Stimulated activated CD8-positive, alpha-beta memory T cell treated with anti-CD3 and anti-CD28 coated beads, Interleukin-12 subunit alpha, Interleukin-12 subunit beta, amount 100 ng/mL, for 24 hours (primary cell): ENCODE results near the gene IP6K1.
"Not testable (repeated sequence)": the region's sequence is repeated elsewhere in the genome, so short reads cannot be mapped to it uniquely, and the experiment has no call there.

Source experiments
- DNase-seq: peaks from one replicate; pipeline ENCODE4 v3.0.0-alpha.2; 2020; ENCODE audit errors: extremely low read depth

The IP6K1 gene

GRCh38 chr3:49786357-49787181 lies at the start of gene IP6K1:
TSS of gene IP6K1 (minus strand) at chr3:49786542. CDS start at chr3:49748040, 38,502 bp downstream.
- peak; percentile 99 for DNase-seq

- DNase-seq: no peak
These were observed 45.0 kb upstream of the IP6K1 start for GRCh38 chr3:49831341-49831740.

GRCh38 chr3:49826016-49826415 lies 39.7 kb upstream of the IP6K1 start:
- no peak for DNase-seq

- not testable (repeated sequence) for DNase-seq
These were observed 36.8 kb upstream of the IP6K1 start for GRCh38 chr3:49823131-49823530.

GRCh38 chr3:49813497-49814174 lies 27.3 kb upstream of the IP6K1 start, which contains the start of gene UBA7:
TSS of gene UBA7 (minus strand) at chr3:49813953. CDS start at chr3:49813787, 166 bp downstream.
- DNase-seq: no peak

GRCh38 chr3:49812916-49813496 lies 26.7 kb upstream of the IP6K1 start:
- DNase-seq: no peak

GRCh38 chr3:49807431-49808114 lies 21.2 kb upstream of the IP6K1 start:
- no peak for DNase-seq

- no peak for DNase-seq
These were observed 20.5 kb upstream of the IP6K1 start for GRCh38 chr3:49806850-49807249.

GRCh38 chr3:49805897-49806701 lies 19.8 kb upstream of the IP6K1 start:
- no peak for DNase-seq

- DNase-seq: no peak
These were observed 19.0 kb upstream of the IP6K1 start for GRCh38 chr3:49805367-49805782.

GRCh38 chr3:49804141-49805041 lies 18.0 kb upstream of the IP6K1 start:
- no peak for DNase-seq

- DNase-seq: no peak
These were observed 17.3 kb upstream of the IP6K1 start for GRCh38 chr3:49803465-49804140.

- peak; percentile 66 for DNase-seq
These were observed 16.6 kb upstream of the IP6K1 start, which contains the start of gene INKA1 for GRCh38 chr3:49802719-49803464. TSS of gene INKA1 (plus strand) at chr3:49803261. CDS start at chr3:49803393, 132 bp downstream.

GRCh38 chr3:49801160-49801559 lies 14.8 kb upstream of the IP6K1 start:
- no peak for DNase-seq

GRCh38 chr3:49799761-49800160 lies 13.4 kb upstream of the IP6K1 start, which contains the start of gene CDHR4:
TSS of gene CDHR4 (minus strand) at chr3:49799873. CDS start at chr3:49799812, 61 bp downstream.
- DNase-seq: no peak

- no peak for DNase-seq
These were observed 12.8 kb upstream of the IP6K1 start for GRCh38 chr3:49799105-49799504.

- no peak for DNase-seq
These were observed 8.9 kb upstream of the IP6K1 start for GRCh38 chr3:49794926-49795905.
